PFSK-1 (cell line): Measurements from ENCODE around the gene KRT86.

Source experiments
- POLR2AphosphoS5 ChIP-seq: IDR thresholded peaks from 2 replicates; pipeline ENCODE4 v1.6.1; 2012; ENCODE audit warnings: low read depth, mild to moderate bottlenecking, control low read depth, low read length, moderate library complexity
- REST ChIP-seq, 2 experiments: IDR thresholded peaks; 2 replicates each; pipeline versions ENCODE4 v1.6.1 to v1.8.0; 2011 to 2012; ENCODE audit warnings: low read depth in 2 of 2, low read length in 2 of 2, control low read depth in 1 of 2, inconsistent platforms in 1 of 2, mild to moderate bottlenecking in 1 of 2, moderate library complexity in 1 of 2; ENCODE audit not compliant: insufficient read depth in 1 of 2
- TAF1 ChIP-seq: IDR thresholded peaks from 2 replicates; pipeline ENCODE4 v1.6.1; 2012; ENCODE audit warnings: low read length, control low read depth, borderline replicate concordance; ENCODE audit not compliant: insufficient read depth

- no peak for TF ChIP-seq REST (IDR thresholded peaks at IDR 0.05; ENCODE audit: insufficient read depth in 1 of 2, low read depth in 2 of 2, low read length in 2 of 2)
- no peak for TF ChIP-seq POLR2AphosphoS5
- no peak for TF ChIP-seq TAF1
These were observed 41.8 kb downstream of the KRT86 start for GRCh38 chr12:52316290-52316689.
